Activated CD8-positive, alpha-beta T cell treated with anti-CD3 and anti-CD28 coated beads for 36 hours (primary cell): ENCODE results near the gene NSMF. TPM values are rescaled to one million over a fixed set of nuclear protein-coding genes. Genes with fewer than 3 reads are reported as not detected.
"Not testable (repeated sequence)": the region's sequence is repeated elsewhere in the genome, so short reads cannot be mapped to it uniquely, and the experiment has no call there.

Experiments used
- ATAC-seq: fragments of 200-7000 bp; cut with Tn5 transposase; one replicate; pipeline ENCODE4 v1.10.0; 2021; ENCODE audit warnings: mild to moderate bottlenecking, moderate library complexity
- CTCF ChIA-PET: fragments of 350-600 bp; sonication (Branson Sonifier 250); formaldehyde crosslinking; loops from one replicate; lab custom pipeline; 2021; ENCODE audit warnings: antibody characterized with exemption; lab: Charles Lee
- POLR2A ChIA-PET: fragments of 350-600 bp; sonication (Branson Sonifier 250); formaldehyde crosslinking; loops from one replicate; lab custom pipeline; 2021; ENCODE audit warnings: antibody characterized with exemption; lab: Charles Lee
- DNase-seq: peaks from one replicate; pipeline ENCODE4 v3.0.0-alpha.2; 2020
- H3K27ac Mint-ChIP-seq: one replicate; pipeline ENCODE4 v1.8.0; 2021; ENCODE audit warnings: mild to moderate bottlenecking, mixed read lengths
- H3K27me3 Mint-ChIP-seq: one replicate; pipeline ENCODE4 v1.8.0; 2021; ENCODE audit warnings: mixed read lengths
- H3K36me3 Mint-ChIP-seq: one replicate; pipeline ENCODE4 v1.8.0; 2021; ENCODE audit warnings: low read depth, mixed read lengths
- H3K4me1 Mint-ChIP-seq: one replicate; pipeline ENCODE4 v1.8.0; 2021; ENCODE audit warnings: low read depth, mixed read lengths
- H3K4me3 Mint-ChIP-seq: one replicate; pipeline ENCODE4 v1.8.0; 2021; ENCODE audit warnings: mild to moderate bottlenecking, moderate library complexity, mixed read lengths
- H3K9me3 Mint-ChIP-seq: one replicate; pipeline ENCODE4 v1.8.0; 2021; ENCODE audit warnings: mixed read lengths
- CTCF ChIP-seq: fragments of 200-600 bp; IDR thresholded peaks from one replicate; pipeline ENCODE4 v1.8.0; 2022; ENCODE audit warnings: antibody characterized with exemption, mild to moderate bottlenecking
- intact Hi-C: fragments of 100-400 bp; cut with micrococcal nuclease; formaldehyde crosslinking; loops from one replicate; pipeline ENCODE4 v1.10.0; 2022
- total RNA-seq, 2 experiments: library from RNA; stranded (reverse); gene quantifications; one replicate each; pipeline ENCODE4 v1.2.3, GENCODE V29; 2021

The NSMF gene
- total RNA-seq, 2 experiments from 2014 or later: 112 to 116 TPM

DNA sequence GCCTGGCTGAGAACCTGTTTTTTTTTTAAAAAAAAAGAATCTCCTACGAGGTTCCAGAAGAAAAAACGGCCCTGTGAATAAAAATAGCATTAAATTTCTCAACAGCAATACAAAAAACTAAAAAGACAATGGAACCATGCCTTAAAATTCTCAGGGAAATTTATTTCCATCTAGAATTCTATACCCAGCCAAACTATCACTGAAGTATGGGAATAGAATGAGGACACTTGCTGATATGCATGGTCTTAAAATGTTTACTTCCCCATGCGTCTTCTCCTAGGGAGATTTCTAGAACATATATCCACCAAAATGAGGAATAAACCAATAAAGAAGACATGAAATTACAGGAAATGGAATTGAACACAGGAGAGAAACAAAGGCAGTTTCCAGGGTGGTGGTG lies 16.5 kb upstream of the NSMF start:
- no peak overlapping the region for H3K27ac Mint-ChIP-seq
- intact Hi-C loops: no loop called here
- peaks cover 20% of the 10 kb centered on the region for H3K36me3 Mint-ChIP-seq
- POLR2A ChIA-PET: no interaction called here
- ATAC-seq (no peak), DNase-seq (no peak)
- H3K9me3 Mint-ChIP-seq: peaks cover 23% of the 10 kb centered on the region
- H3K4me1 Mint-ChIP-seq: peaks cover 3% of the 10 kb centered on the region
- H3K27me3 Mint-ChIP-seq: no peaks in the 10 kb centered on the region
- CTCF ChIA-PET: no interaction called here
- TF ChIP-seq CTCF: no peak
- H3K4me3 Mint-ChIP-seq: no peak overlapping the region

GRCh38 chr9:137474271-137474670 lies 15.1 kb upstream of the NSMF start:
- no peak overlapping the region for H3K4me3 Mint-ChIP-seq
- intact Hi-C loops: no loop called here

DNA sequence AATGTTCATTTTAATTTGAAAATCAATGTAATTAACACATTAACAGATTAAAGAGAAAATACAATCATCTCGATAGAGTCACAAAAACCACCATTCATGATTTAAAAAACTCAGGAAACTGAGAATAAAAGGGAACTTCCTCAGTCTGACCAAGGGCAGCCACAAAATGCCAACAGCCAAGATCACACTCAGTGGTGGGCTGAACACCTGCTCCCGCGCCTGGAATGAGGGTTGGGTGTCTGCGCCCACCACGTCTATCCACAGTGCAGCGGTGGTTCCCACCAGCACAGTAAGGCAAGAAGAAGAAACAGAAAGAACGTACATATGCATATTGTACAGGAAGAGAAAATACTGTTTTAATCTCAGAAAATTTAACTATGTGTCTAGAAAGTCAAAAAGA lies 11.7 kb upstream of the NSMF start:
- CTCF ChIA-PET: interaction anchor here (0.8 to 1.2 kb wide), 2 partner anchors 9 to 28 kb away, joined by 3 to 4 read pairs; no protein-coding TSS in a partner anchor

More at GRCh38 chr9:137474271-137474670, 15.1 kb upstream of the NSMF start:
- POLR2A ChIA-PET: interaction anchor here (0.6 to 1.5 kb wide), 2 partner anchors 12 to 22 kb away, joined by 3 read pairs; no protein-coding TSS in a partner anchor
- TF ChIP-seq CTCF: no peak
- Mint-ChIP-seq H3K9me3 (peaks cover 23% of the 10 kb centered on the region), H3K36me3 (peaks cover 20% of the 10 kb centered on the region), H3K4me1 (peaks cover 6% of the 10 kb centered on the region), H3K27ac (no peak overlapping the region), H3K27me3 (peaks cover 5% of the 10 kb centered on the region)
- DNase-seq (no peak), ATAC-seq (no peak)
- CTCF ChIA-PET: no interaction called here

GRCh38 chr9:137467896-137468295 lies 8.8 kb upstream of the NSMF start:
- DNase-seq (no peak), ATAC-seq (no peak)
- Mint-ChIP-seq H3K27ac (no peak overlapping the region), H3K27me3 (peaks cover 11% of the 10 kb centered on the region), H3K4me3 (no peak overlapping the region), H3K36me3 (peaks cover 2% of the 10 kb centered on the region), H3K9me3 (peaks cover 2% of the 10 kb centered on the region), H3K4me1 (peaks cover 11% of the 10 kb centered on the region)
- POLR2A ChIA-PET: no interaction called here
- CTCF ChIA-PET: no interaction called here
- intact Hi-C loops: no loop called here
- TF ChIP-seq CTCF: no peak

More for the DNA sequence above, 11.7 kb upstream of the NSMF start:
- intact Hi-C loops: no loop called here
- Mint-ChIP-seq H3K36me3 (peaks cover 16% of the 10 kb centered on the region), H3K4me1 (peaks cover 8% of the 10 kb centered on the region), H3K4me3 (no peak overlapping the region), H3K9me3 (peaks cover 16% of the 10 kb centered on the region), H3K27ac (no peak overlapping the region), H3K27me3 (peaks cover 11% of the 10 kb centered on the region)
- no peak for TF ChIP-seq CTCF
- DNase-seq (peak; percentile 65), ATAC-seq (peak; percentile 84)
- POLR2A ChIA-PET: interaction anchor here (1.3 kb wide), 1 partner anchor 21 kb away, joined by 4 read pairs; no protein-coding TSS in a partner anchor

DNA sequence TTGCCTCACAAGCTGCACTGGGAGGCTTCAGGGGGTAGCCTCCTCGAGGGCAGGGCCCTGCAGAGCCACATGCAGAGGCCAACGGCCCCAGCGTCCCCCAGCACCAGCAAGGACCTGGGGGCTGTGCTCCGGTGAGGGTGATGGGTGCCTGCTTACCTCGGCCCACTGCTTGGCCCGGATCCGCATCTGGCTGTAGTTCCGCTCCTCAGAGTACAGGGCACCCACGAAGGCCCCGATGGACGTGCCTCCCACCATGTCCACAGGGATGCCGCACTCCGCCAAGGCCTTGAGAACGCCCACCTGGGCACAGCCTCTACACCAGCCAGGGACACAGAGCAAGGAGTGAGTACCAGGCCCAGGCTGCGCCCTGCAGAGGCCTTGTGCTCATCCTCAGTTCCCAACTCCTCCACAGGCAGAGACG lies 8.0 kb upstream of the NSMF start:
- ChIA-PET POLR2A (no interaction called here), CTCF (no interaction called here)
- intact Hi-C loops: no loop called here
- H3K27ac Mint-ChIP-seq: no peak overlapping the region
- no peaks in the 10 kb centered on the region for H3K36me3 Mint-ChIP-seq
- no peak for ATAC-seq
- no peak for DNase-seq
- no peak overlapping the region for H3K4me3 Mint-ChIP-seq
- no peak for TF ChIP-seq CTCF
- peaks cover 11% of the 10 kb centered on the region for H3K27me3 Mint-ChIP-seq
- H3K9me3 Mint-ChIP-seq: no peaks in the 10 kb centered on the region
- peaks cover 12% of the 10 kb centered on the region for H3K4me1 Mint-ChIP-seq

DNA sequence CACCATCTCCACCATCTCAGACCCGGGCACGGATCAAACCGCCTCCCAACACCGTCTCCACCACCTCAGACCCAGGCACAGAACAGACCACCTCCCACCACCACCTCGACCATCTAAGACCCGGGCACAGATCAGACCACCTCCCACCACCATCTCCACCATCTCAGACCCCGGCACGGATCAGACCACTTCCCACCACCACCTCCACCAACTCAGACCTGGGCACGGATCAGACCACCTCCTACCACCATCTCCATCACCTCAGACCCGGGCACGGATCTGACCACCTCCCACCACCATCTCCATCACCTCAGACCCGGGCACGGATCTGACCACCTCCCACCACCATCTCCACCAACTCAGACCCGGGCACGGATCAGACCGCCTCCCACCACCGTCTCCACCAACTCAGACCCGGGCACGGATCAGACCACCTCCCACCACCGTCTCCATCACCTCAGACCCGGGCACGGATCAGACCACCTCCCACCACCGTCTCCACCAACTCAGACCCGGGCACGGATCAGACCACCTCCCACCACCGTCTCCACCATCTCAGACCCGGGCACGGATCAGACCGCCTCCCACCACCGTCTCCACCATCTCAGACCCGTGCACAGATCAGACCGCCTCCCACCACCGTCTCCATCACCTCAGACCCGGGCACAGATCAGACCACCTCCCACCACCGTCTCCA lies 7.4 kb upstream of the NSMF start:
- peaks cover 14% of the 10 kb centered on the region for H3K4me1 Mint-ChIP-seq
- intact Hi-C loops: not testable (repeated sequence)

More for the DNA sequence above, 7.4 kb upstream of the NSMF start:
- ATAC-seq, H3K27ac Mint-ChIP-seq, DNase-seq, POLR2A ChIA-PET, H3K9me3 Mint-ChIP-seq, H3K4me3 Mint-ChIP-seq, CTCF ChIA-PET, H3K36me3 Mint-ChIP-seq: not testable (repeated sequence)
- peaks cover 11% of the 10 kb centered on the region for H3K27me3 Mint-ChIP-seq
